ENCODE measurements around the gene ITPR1. TPM values are rescaled to one million over a fixed set of nuclear protein-coding genes. Genes with fewer than 3 reads are reported as not detected.

ITPR1 gene
- polyA plus RNA-seq, 1 of the 3 experiments (the other 2 are of a cell fraction): 5.9 TPM

DNA sequence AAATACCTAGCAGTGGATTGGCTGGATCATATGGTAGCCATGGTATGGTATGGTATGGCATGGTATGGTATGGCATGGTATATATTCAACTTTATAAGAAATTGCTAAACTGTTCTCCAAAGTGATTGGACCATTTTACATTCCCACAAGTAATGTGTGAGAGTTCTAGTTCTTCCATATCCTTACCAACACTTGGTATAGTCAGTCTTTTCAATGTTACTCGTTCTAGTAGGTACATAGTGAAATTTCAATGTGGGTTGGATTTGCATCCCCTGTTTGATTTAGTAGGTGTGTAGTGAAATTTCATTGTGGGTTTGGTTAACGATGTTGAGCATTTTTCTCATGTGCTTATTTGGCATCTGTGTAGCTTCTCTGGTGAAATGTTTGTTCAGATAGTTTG, 154.3 kb downstream of the ITPR1 start:
- H3K4me2 ChIP-seq: no peak overlapping the region
- ChIA-PET POLR2A (no interaction called here), CTCF (interaction anchor here (1.1 to 2.1 kb wide), 3 partner anchors 8 to 106 kb away, joined by 3 to 6 read pairs (median 4); no protein-coding TSS in a partner anchor)
- H3K4me3 ChIP-seq (ENCODE audit: low read depth in 2 of 2, low read length in 1 of 2): no peak overlapping the region
- H3K9me3 ChIP-seq: no peaks in the 10 kb centered on the region
- no peaks in the 10 kb centered on the region for H3K4me1 ChIP-seq (ENCODE audit: control insufficient read depth in 1 of 2, insufficient read depth in 2 of 2, low read depth in 1 of 2, low read length in 1 of 2)
- H2AFZ ChIP-seq (ENCODE audit: low read depth): no peak overlapping the region
- H3K9ac ChIP-seq: no peak overlapping the region
- no peaks in the 10 kb centered on the region for H3K27me3 ChIP-seq (ENCODE audit: insufficient read depth)
- DNase-seq: no peak
- no peaks in the 10 kb centered on the region for H4K20me1 ChIP-seq (ENCODE audit: insufficient read depth)
- TF ChIP-seq POLR2AphosphoS5 (IDR thresholded peaks at IDR 0.05; ENCODE audit: low read depth, low read length) (no peak), ELF1 (IDR thresholded peaks at IDR 0.05) (no peak), FOSL2 (IDR thresholded peaks at IDR 0.05; ENCODE audit: borderline replicate concordance, low read depth) (no peak), GABPA (IDR thresholded peaks at IDR 0.05; ENCODE audit: low read depth) (no peak)
- 73% methylated on average over 2 of the region's 2 CpGs for WGBS (ENCODE audit: low lambda C conversion rate)
- H3K79me2 ChIP-seq (ENCODE audit: insufficient read depth): no peaks in the 10 kb centered on the region
- peaks cover 0 to 25% of the 10 kb centered on the region in 2 experiments for H3K36me3 ChIP-seq (replicated peaks in 1 of 2; ENCODE audit: control insufficient read depth in 1 of 2, insufficient read depth in 2 of 2, low read length in 1 of 2)
- H3K9me2 ChIP-seq: no peaks in the 10 kb centered on the region
- no peaks in the 10 kb centered on the region for H3F3A ChIP-seq (replicated peaks; ENCODE audit: insufficient read depth)
- no peak overlapping the region for H3K27ac ChIP-seq (ENCODE audit: low read depth in 2 of 2, low read length in 1 of 2)

DNA sequence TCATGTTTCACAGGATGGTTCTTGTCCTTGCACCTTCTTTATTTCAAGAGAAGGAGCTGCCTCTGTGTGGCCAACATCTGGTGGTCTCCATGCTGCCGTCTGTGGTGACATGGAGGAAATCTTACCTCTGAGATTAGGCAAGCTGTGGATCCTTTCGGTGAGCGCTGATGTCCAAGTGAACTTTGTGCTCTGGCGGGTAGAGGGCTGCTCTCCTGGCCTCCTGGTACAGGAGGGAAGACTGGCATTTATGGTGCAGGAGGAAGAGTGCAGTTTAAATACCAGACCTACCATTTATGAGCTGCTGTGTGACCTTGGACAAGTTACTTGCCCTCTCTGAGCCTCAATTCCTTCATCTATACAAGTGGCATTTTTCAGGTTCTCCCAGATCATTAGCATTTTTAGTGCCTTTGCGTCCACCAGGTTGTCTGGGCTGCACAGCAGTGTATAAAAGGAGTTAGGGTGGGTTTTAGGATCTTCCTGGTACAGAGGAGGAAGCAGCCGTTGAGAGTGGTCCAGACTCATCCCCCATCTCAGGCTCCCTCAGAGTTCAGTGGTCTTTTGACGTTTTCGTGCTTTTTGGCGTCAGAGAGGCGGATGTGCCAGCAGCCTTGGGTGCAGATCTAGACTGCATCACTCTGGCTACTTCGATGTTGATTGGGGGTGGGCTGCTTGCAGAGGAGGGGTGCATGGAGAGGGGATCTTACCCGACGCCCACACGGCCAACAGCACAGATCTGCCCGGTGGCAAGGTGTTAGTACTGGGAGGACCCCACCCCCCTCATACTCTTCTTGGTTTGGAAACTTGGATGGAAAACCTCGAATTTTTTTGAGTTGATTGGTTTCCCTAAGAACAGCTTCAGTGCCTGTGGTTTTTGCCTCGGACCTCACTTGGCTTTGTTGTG, 162.2 kb downstream of the ITPR1 start:
- POLR2A ChIA-PET: no interaction called here
- no peak overlapping the region; a peak in 1 of 4 replicates for H3K4me3 ChIP-seq (ENCODE audit: low read depth in 2 of 2, low read length in 1 of 2)
- TF ChIP-seq SIN3A (IDR thresholded peaks at IDR 0.05; ENCODE audit: borderline replicate concordance, low read depth, low read length) (no peak), CHD2 (IDR thresholded peaks at IDR 0.05; ENCODE audit: low read length, partially characterized antibody) (no peak), SMC3 (IDR thresholded peaks at IDR 0.05; ENCODE audit: low read depth, low read length) (no peak), RCOR1 (IDR thresholded peaks at IDR 0.05; ENCODE audit: low read length) (no peak), TCF12 (IDR thresholded peaks at IDR 0.05) (no peak), MXI1 (IDR thresholded peaks at IDR 0.05; ENCODE audit: low read depth, low read length) (no peak), YY1 (IDR thresholded peaks at IDR 0.05; ENCODE audit: low read depth) (no peak)
- TF ChIP-seq, protein P1, sequence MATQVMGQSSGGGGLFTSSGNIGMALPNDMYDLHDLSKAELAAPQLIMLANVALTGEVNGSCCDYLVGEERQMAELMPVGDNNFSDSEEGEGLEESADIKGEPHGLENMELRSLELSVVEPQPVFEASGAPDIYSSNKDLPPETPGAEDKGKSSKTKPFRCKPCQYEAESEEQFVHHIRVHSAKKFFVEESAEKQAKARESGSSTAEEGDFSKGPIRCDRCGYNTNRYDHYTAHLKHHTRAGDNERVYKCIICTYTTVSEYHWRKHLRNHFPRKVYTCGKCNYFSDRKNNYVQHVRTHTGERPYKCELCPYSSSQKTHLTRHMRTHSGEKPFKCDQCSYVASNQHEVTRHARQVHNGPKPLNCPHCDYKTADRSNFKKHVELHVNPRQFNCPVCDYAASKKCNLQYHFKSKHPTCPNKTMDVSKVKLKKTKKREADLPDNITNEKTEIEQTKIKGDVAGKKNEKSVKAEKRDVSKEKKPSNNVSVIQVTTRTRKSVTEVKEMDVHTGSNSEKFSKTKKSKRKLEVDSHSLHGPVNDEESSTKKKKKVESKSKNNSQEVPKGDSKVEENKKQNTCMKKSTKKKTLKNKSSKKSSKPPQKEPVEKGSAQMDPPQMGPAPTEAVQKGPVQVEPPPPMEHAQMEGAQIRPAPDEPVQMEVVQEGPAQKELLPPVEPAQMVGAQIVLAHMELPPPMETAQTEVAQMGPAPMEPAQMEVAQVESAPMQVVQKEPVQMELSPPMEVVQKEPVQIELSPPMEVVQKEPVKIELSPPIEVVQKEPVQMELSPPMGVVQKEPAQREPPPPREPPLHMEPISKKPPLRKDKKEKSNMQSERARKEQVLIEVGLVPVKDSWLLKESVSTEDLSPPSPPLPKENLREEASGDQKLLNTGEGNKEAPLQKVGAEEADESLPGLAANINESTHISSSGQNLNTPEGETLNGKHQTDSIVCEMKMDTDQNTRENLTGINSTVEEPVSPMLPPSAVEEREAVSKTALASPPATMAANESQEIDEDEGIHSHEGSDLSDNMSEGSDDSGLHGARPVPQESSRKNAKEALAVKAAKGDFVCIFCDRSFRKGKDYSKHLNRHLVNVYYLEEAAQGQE (IDR thresholded peaks at IDR 0.05; ENCODE audit: low read depth, low read length): no peak
- H3K27ac ChIP-seq (ENCODE audit: low read depth in 2 of 2, low read length in 1 of 2): no peak overlapping the region
- H3K9me3 ChIP-seq: no peaks in the 10 kb centered on the region
- H3K9ac ChIP-seq: no peak overlapping the region
- no peaks in the 10 kb centered on the region for H3F3A ChIP-seq (replicated peaks; ENCODE audit: insufficient read depth)
- WGBS (ENCODE audit: low lambda C conversion rate): 55% methylated on average over 17 of the region's 17 CpGs
- H3K4me1 ChIP-seq (ENCODE audit: control insufficient read depth in 1 of 2, insufficient read depth in 2 of 2, low read depth in 1 of 2, low read length in 1 of 2): peaks cover 0 to 4% of the 10 kb centered on the region in 2 experiments; a peak in 1 of 4 replicates
- DNase-seq: no peak
- no peaks in the 10 kb centered on the region for H3K9me2 ChIP-seq
- no peaks in the 10 kb centered on the region for H4K20me1 ChIP-seq (ENCODE audit: insufficient read depth)
- no peak overlapping the region for H3K4me2 ChIP-seq
- no peaks in the 10 kb centered on the region for H3K79me2 ChIP-seq (ENCODE audit: insufficient read depth)
- CTCF ChIA-PET: interaction anchor here (0.6 to 3.1 kb wide), 24 partner anchors 8 to 414 kb away, joined by 3 to 21 read pairs (median 4); no protein-coding TSS in a partner anchor
- H3K27me3 ChIP-seq (ENCODE audit: insufficient read depth): no peaks in the 10 kb centered on the region
- H3K36me3 ChIP-seq (replicated peaks in 1 of 2; ENCODE audit: control insufficient read depth in 1 of 2, insufficient read depth in 2 of 2, low read length in 1 of 2): peaks cover 0 to 17% of the 10 kb centered on the region in 2 experiments
- H2AFZ ChIP-seq (ENCODE audit: low read depth): no peak overlapping the region

Measured in SK-N-SH (cell line).